SJCRH30 (cell line): ENCODE measurements around the gene TCTN3. TPM values are rescaled to one million over a fixed set of nuclear protein-coding genes. Genes with fewer than 3 reads are reported as not detected.

Experiments
- DNase-seq, 2 experiments: peaks; one replicate each; pipeline ENCODE4 v3.0.0-alpha.2; 2015 to 2020
- H3K27ac ChIP-seq: fragments of 250-450 bp; sonication (Bioruptor Pico); 2 replicates; pipeline ENCODE4 v1.5.1; 2020; ENCODE audit warnings: mild to moderate bottlenecking, moderate library complexity
- H3K27me3 ChIP-seq: fragments of 250-450 bp; sonication (Bioruptor Pico); 2 replicates; pipeline ENCODE4 v1.5.1; 2020; ENCODE audit warnings: mild to moderate bottlenecking, moderate library complexity
- H3K36me3 ChIP-seq: fragments of 250-450 bp; sonication (Bioruptor Pico); 2 replicates; pipeline ENCODE4 v1.5.1; 2020; ENCODE audit warnings: mild to moderate bottlenecking, moderate library complexity
- H3K4me1 ChIP-seq: fragments of 250-450 bp; sonication (Bioruptor Pico); 2 replicates; pipeline ENCODE4 v1.5.1; 2020; ENCODE audit warnings: mild to moderate bottlenecking, moderate library complexity
- H3K4me3 ChIP-seq: fragments of 250-450 bp; sonication (Bioruptor Pico); 2 replicates; pipeline ENCODE4 v1.5.1; 2020; ENCODE audit warnings: mild to moderate bottlenecking, moderate library complexity
- H3K9me3 ChIP-seq: fragments of 250-450 bp; sonication (Bioruptor Pico); replicated peaks from 2 replicates; pipeline ENCODE4 v1.5.1; 2020; ENCODE audit warnings: mild to moderate bottlenecking, moderate library complexity
- total RNA-seq: library from RNA; depleted of rRNA; stranded (reverse); fragments of >200 nt; shearing (Covaris generic); gene quantifications from 2 replicates; pipeline ENCODE4 v1.2.3, GENCODE V29; 2014

TCTN3 gene
- total RNA-seq, 1 experiment from 2014 or later = 22.5 TPM

DNA sequence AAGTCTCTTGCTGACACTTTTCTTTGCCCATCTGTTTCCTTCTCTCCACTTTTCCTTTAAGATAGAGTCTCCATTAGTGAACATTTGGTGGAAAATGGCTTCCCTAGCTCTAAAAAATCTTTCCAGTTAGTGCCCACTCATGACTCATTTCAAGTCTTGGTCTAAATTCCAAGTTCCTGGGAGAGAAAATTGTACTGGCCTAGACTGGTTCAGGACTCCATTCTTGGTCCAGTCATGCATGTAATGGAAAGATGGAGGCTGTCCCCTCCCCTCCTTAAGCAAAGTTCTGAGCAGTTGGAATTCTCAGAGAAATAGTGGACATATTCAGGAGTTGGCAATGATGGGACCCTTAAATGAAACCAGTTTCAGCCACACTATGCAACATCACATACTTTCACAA is 33.4 kb downstream of the TCTN3 start:
- no peak for DNase-seq
- Histone ChIP-seq H3K4me1 (peaks cover 8% of the 10 kb centered on the region; the same call in 1 of the 2 replicates), H3K36me3 (no peaks in the 10 kb centered on the region), H3K9me3 (no peaks in the 10 kb centered on the region), H3K27me3 (no peaks in the 10 kb centered on the region), H3K4me3 (no peak overlapping the region), H3K27ac (no peak overlapping the region)

DNA sequence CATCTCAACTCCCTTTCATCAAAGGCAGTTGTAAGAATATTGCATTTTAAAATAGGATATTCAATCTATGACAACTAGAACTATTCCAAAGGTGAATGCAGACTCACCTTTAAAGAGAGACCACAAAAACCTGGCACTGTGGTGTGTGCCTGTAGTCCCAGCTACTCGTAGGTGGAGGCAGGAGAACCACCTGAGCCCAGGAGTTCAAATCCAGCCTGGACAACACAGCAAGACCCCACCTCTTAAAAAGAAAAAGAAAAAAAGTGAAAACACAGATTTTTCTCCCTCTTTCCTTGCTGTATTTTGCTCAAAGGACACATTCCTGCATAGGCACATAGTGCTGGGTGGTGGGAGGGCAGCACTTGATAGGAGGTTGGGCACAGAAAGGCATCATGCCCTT is 36.5 kb downstream of the TCTN3 start:
- H3K4me1 ChIP-seq = peaks cover 14% of the 10 kb centered on the region; the same call in 1 of the 2 replicates
- H3K9me3 ChIP-seq = no peaks in the 10 kb centered on the region
- H3K27ac ChIP-seq = no peak overlapping the region
- H3K36me3 ChIP-seq = peaks cover 6% of the 10 kb centered on the region; the same call in 1 of the 2 replicates
- DNase-seq = no peak
- peak overlapping the region; percentile 83 for H3K4me3 ChIP-seq
- no peaks in the 10 kb centered on the region for H3K27me3 ChIP-seq

DNA sequence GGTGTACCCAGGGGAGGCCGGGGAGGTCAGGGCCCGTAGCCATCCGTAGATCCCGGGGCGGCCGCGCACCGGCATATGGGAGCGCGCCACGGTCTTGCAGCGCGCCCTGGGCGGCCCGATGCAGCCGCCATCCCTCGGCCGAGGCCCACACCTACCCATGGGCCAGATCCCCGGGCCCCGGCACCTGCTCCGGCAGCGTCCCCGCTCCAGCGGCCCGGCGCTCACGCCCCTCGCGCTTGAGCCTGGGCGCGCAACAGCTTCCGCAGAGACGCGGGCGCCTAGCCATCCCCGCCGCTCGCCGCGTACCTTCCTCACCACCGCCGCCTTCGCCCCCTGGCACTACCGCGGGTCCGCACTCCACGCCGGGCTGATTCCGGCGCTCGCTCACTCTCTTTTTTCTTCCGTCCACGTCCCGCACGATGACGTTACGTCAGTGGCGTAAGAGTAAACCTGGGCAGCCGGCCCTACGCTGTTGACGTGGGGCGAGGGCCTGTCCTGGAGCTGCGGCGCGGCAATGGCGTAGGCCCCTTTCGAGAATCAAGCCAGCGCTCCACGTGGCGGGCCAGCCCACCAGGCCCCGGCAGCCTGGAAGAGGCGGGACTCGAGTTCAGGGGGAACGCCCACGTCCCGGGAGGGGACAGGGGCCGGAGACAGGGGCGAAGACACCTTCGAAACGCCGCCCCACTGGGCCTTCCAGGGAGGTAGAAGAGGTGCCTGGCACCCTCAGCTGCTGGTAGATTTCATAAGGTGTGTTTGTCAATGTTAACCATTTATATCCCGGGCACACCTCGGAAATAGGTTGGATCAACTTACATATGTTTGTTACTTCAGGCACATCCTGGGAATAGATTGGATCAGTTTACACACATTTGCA is 37.2 kb downstream of the TCTN3 start, which contains the start of gene ALDH18A1:
ALDH18A1 (minus strand) TSS at position 421 of the 874 bp plus-strand sequence. CDS start 3,334 bp downstream, outside the sequence.
- peak; percentile 87 to 91 for DNase-seq
- no peaks in the 10 kb centered on the region for H3K27me3 ChIP-seq
- peaks cover 8% of the 10 kb centered on the region; the same call in 1 of the 2 replicates for H3K4me1 ChIP-seq
- H3K36me3 ChIP-seq = peaks cover 13% of the 10 kb centered on the region; the same call in 1 of the 2 replicates
- no peaks in the 10 kb centered on the region for H3K9me3 ChIP-seq
- peak within 1 kb of the TSS; percentile 83 for H3K4me3 ChIP-seq
- H3K27ac ChIP-seq = peak within 1 kb of the TSS; percentile 48

DNA sequence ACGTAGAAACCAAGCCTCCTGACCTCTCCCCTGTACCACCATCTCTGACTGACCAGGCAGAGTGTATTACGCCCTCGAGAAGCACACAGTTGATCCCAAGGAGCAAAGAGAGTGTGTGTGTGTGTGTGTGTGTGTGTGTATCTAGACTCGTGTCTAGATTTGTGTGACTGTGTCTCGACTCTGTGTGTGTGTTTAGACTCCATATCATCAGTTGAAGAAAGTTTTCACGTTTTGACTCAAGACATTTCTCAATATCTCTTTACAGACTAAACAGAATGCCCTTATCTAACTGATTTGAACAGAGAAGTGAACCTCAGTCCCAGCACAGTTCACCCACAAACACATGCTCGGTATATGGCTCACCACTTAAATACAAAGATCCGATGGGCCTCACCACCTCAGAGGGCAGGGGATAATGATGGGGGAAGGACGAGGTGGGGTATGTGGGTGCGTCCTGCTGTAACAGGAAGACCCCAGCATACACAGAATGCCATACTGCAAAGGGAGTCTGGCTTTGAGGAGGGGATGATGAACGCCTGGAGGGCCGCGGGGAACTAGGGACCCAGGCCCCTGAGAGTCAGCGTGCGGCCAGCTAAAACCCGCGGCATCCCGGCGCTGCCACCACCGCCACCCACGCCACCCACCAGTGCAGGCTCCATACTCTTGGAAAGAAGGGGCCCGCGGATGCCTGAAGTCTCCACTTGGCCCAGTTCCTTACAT is 38.0 kb downstream of the TCTN3 start:
- Histone ChIP-seq H3K27ac (peak overlapping the region; percentile 48), H3K4me3 (peak overlapping the region; percentile 83), H3K36me3 (peaks cover 19% of the 10 kb centered on the region), H3K9me3 (no peaks in the 10 kb centered on the region), H3K4me1 (peaks cover 6% of the 10 kb centered on the region; the same call in 1 of the 2 replicates), H3K27me3 (no peaks in the 10 kb centered on the region)
- peak in 1 of 2 experiments; percentile 22 for DNase-seq

DNA sequence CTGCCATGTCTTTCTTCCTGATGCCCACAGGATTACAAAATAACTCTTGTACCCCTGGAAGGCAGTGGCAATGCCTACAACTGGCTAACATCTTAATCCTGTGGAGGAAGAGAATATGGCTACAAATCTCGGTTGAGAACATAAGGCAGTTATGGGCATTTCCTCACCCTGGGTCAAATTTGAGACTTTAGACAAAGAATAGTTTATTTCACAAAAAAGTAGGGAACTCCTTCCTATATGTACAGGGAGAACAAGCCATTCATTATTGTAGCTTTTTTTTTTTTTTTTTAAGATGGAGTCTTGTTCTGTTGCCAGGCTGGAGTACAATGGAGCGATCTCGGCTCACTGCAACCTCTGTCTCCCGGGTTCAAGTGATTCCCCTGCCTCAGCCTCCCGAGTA is 39.8 kb downstream of the TCTN3 start:
- no peak overlapping the region for H3K4me3 ChIP-seq
- no peaks in the 10 kb centered on the region for H3K9me3 ChIP-seq
- no peak for DNase-seq
- H3K36me3 ChIP-seq = peaks cover 24% of the 10 kb centered on the region
- no peaks in the 10 kb centered on the region for H3K27me3 ChIP-seq
- H3K4me1 ChIP-seq = peaks cover 6% of the 10 kb centered on the region; the same call in 1 of the 2 replicates
- H3K27ac ChIP-seq = no peak overlapping the region

DNA sequence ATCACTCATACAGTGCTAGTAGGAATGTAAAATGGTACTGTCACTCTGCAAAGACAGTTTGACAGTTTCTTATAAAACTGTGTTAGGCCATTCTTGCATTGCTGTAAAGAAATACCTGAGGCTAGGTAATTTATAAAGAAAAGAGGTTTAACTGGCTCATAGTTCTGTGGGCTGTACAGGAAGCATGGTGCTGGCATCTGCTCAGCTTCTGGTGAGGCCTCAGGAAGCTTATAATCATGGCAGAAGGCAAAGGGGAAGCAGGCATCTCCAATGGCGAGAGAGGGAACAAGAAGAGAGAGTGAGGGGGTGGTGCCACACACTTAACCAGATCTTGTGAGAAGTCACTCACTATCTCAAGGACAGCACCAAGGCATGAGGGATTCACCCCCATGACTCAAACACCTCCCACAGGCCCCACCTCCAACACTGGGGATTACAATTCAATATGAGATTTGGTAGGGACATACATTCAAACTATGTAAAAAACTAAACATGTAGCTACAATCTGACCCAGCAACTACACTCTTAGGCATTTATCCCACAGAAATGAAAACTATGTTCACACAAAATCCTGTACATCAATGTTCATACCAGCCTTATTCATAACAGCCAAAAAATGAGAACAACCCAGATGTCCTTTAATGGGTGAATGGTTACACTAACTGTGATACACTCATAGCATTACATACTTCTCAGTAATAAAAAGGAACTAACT is 42.2 kb downstream of the TCTN3 start:
- Histone ChIP-seq H3K27me3 (no peaks in the 10 kb centered on the region), H3K4me3 (no peak overlapping the region), H3K4me1 (peaks cover 6% of the 10 kb centered on the region; the same call in 1 of the 2 replicates), H3K36me3 (peaks cover 27% of the 10 kb centered on the region), H3K9me3 (no peaks in the 10 kb centered on the region), H3K27ac (no peak overlapping the region)
- DNase-seq = no peak

DNA sequence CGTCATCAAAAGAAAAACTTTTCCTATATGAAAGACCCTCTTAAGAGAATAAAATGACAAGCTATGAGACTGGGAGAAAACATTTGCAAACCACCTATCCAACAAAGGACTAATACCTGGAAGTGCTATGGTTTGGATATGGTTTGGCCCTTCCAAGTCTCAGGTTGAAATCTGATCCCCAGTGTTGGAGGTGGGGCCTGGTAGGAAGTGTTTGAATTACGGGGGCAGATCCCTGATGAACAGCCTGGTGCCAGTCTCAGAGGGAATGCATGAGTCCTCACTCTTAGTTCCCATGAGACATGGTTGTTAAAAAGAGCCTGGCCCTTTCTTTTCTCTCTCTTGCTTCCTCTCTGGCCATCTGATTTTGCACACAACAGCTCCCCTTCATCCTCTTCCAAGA is 43.5 kb downstream of the TCTN3 start:
- H3K9me3 ChIP-seq = no peaks in the 10 kb centered on the region
- no peak overlapping the region for H3K27ac ChIP-seq
- H3K4me3 ChIP-seq = no peak overlapping the region
- peaks cover 6% of the 10 kb centered on the region; the same call in 1 of the 2 replicates for H3K4me1 ChIP-seq
- no peaks in the 10 kb centered on the region for H3K27me3 ChIP-seq
- no peak for DNase-seq
- H3K36me3 ChIP-seq = peaks cover 27% of the 10 kb centered on the region

DNA sequence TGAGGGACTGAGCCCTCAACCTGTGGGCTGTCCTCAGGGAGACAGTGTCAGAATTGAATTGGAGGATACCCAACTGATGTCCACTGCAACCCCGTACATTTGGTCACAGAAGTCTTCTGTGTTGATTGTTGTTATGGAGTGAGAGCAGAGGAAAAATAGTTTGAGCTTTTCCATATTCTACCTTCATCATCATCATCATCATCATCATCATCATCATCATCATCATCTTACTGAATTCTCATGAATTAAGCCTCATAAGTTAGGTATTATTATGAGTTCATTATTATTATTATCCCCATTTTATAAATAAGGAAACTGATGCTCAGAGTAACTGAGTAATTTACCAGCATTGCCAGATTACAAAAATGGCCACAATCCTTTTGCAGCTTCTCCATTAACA is 45.6 kb downstream of the TCTN3 start:
- Histone ChIP-seq H3K27ac (no peak overlapping the region), H3K4me1 (no peaks in the 10 kb centered on the region), H3K27me3 (no peaks in the 10 kb centered on the region), H3K9me3 (no peaks in the 10 kb centered on the region), H3K36me3 (peaks cover 30% of the 10 kb centered on the region), H3K4me3 (no peak overlapping the region)
- DNase-seq = no peak

DNA sequence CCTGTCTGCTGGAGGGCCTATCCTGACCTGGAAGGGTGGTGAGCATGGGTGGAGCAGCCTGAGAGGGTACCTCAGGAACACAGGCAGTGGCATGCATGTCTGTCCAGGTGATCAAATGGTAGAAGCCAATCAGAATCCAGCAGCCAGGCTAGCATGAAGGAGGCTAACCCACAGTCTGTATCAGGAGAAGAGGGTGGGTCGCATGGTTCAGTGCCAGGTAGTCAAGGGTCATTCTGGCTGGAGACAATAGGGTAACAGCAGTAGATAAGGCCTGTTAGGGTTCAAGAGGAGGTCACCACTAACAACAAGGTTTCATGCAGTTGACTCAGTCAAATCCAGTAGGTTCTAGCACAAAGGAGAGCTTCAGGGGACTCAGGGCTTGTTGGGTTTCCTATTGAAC is 47.6 kb downstream of the TCTN3 start:
- Histone ChIP-seq H3K36me3 (peaks cover 18% of the 10 kb centered on the region), H3K4me3 (no peak overlapping the region), H3K27ac (no peak overlapping the region), H3K27me3 (no peaks in the 10 kb centered on the region), H3K4me1 (no peaks in the 10 kb centered on the region), H3K9me3 (no peaks in the 10 kb centered on the region)
- DNase-seq = no peak

DNA sequence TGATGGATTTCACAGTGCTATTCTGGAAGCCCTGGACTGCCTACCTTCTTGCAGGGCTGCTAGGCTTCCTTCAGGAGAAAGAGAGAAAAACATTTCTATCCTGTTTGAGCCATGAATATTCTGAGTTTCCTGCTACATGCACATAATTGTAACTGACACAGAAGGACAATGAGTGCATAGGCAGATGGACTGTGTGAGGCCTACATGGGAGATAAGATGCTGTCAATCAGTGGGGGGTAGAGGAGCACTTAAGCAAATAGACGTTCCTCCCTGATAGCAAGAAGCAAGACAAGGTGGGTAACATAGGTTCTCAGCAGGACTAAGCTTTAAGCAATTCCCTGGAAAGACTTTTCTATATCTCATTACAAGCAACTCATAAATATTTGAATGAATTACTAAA is 48.8 kb downstream of the TCTN3 start:
- Histone ChIP-seq H3K27me3 (no peaks in the 10 kb centered on the region), H3K4me3 (no peak overlapping the region), H3K9me3 (no peaks in the 10 kb centered on the region), H3K36me3 (peaks cover 11% of the 10 kb centered on the region), H3K4me1 (no peaks in the 10 kb centered on the region), H3K27ac (no peak overlapping the region)
- DNase-seq = no peak

DNA sequence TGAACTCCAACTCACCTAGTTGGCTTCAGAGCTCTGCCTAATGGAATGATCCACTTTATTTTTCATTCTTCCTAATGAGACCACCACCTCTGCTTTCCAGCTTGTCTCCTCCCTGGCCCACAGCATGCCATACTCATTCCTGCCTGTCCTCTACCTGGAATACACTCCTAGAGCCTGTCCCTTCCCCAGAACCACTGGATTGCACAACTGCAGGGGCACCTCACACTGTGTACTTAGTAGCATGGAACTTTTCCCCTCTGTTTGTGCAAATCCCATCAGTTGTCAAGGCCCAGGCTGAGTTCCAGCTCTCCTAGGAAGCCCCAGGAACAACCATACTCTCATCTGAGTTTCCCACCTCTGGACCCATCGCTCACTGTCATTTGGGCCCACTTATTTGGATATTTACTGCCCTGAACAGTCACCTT is 52.8 kb downstream of the TCTN3 start:
- no peaks in the 10 kb centered on the region for H3K27me3 ChIP-seq
- H3K36me3 ChIP-seq = peaks cover 12% of the 10 kb centered on the region

DNA sequence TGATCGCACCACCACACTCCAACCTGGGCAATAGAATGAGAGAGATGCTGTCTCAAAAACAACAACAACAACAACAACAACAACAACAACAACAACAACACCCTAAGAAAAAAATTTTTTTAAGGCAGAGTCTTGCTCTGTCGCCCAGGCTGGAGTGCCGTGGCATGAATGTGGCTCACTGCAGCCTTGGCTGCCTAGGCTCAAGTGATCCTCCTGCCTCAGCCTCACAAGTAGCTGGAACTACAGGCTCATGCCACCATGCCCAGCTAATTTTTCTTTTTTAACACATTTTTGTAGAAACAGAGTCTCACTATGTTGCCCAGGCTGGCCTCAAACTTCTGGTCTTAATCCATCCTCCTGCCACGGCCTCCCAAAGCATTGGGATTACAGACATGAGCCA is 55.8 kb downstream of the TCTN3 start:
- Histone ChIP-seq H3K4me1 (no peaks in the 10 kb centered on the region), H3K36me3 (peaks cover 18% of the 10 kb centered on the region; the same call in 1 of the 2 replicates)

More for the DNA sequence above, 52.8 kb downstream of the TCTN3 start:
- no peak overlapping the region for H3K4me3 ChIP-seq
- H3K9me3 ChIP-seq = no peaks in the 10 kb centered on the region
- H3K27ac ChIP-seq = no peak overlapping the region
- H3K4me1 ChIP-seq = no peaks in the 10 kb centered on the region
- no peak for DNase-seq

DNA sequence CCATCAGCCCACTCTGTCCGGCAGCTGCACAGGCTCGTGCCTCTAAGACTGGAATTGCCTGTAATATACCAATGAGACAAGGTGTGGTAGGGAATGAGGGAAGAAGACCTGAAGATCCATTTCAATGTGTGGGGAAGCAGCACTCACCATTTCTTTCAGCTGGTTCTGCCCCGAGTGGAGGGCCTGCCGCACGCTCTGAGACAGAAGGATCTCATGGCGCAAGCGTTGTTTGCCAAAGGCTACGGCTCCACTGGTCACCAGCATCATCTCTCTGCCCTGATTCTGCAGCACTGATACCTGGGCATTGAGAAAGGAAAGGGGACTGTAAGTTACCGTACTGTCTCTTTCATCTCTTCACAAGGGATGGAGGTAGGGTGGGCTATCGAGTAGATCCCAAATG is 56.6 kb downstream of the TCTN3 start:
- no peak overlapping the region for H3K27ac ChIP-seq
- no peaks in the 10 kb centered on the region for H3K9me3 ChIP-seq
- no peak overlapping the region for H3K4me3 ChIP-seq
- H3K4me1 ChIP-seq = no peaks in the 10 kb centered on the region
- H3K27me3 ChIP-seq = no peaks in the 10 kb centered on the region
- peaks cover 14% of the 10 kb centered on the region; the same call in 1 of the 2 replicates for H3K36me3 ChIP-seq
- no peak for DNase-seq

More for the DNA sequence above, 55.8 kb downstream of the TCTN3 start:
- no peak for DNase-seq
- no peaks in the 10 kb centered on the region for H3K9me3 ChIP-seq
- H3K27me3 ChIP-seq = no peaks in the 10 kb centered on the region
- no peak overlapping the region for H3K4me3 ChIP-seq
- no peak overlapping the region for H3K27ac ChIP-seq

DNA sequence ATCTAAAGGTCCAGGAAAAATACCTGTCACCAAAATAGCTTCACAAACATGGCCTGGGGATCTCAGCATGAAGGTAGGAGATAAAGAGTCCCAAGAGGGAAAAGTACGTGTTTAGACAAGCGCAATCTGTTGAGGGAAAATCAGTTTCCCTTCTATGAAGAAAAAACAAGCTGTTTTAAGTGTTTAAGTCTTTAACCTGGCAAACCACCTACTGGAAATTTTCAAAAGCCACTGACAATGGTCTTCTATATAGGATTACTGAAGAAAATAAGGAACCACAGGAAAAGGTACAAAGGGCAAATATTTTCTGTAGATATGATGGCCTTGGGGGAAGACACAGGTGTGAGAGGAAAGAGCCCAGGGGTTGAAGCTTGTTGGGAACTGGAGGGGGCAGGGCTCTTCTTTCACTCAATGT is 58.4 kb downstream of the TCTN3 start:
- Histone ChIP-seq H3K36me3 (peaks cover 14% of the 10 kb centered on the region; the same call in 1 of the 2 replicates), H3K27ac (no peak overlapping the region), H3K4me1 (no peaks in the 10 kb centered on the region), H3K4me3 (no peak overlapping the region), H3K9me3 (no peaks in the 10 kb centered on the region), H3K27me3 (no peaks in the 10 kb centered on the region)
- DNase-seq = no peak
